Neuronal stem cell (in vitro differentiated cells): ENCODE measurements around the gene PRKCB.

Experiments used
- DNase-seq: peaks from one replicate; pipeline ENCODE4 v3.0.0-alpha.2; 2013; ENCODE audit warnings: low spot score
- H2AFZ ChIP-seq: one replicate; pipeline ENCODE4 v1.6.1; 2013; ENCODE audit warnings: mild to moderate bottlenecking, low read length, inconsistent platforms
- H2AK5ac ChIP-seq: 2 replicates; pipeline ENCODE4 v1.6.1; 2013; ENCODE audit warnings: low read depth, mild to moderate bottlenecking, inconsistent platforms, low read length, moderate library complexity, mixed read lengths
- H2BK120ac ChIP-seq: 2 replicates; pipeline ENCODE4 v1.6.1; 2013; ENCODE audit warnings: low read depth, mild to moderate bottlenecking, inconsistent platforms, low read length, moderate library complexity, mixed read lengths
- H2BK12ac ChIP-seq: one replicate; pipeline ENCODE4 v1.6.1; 2013; ENCODE audit warnings: low read length, inconsistent platforms
- H2BK15ac ChIP-seq: 2 replicates; pipeline ENCODE4 v1.6.1; 2013; ENCODE audit warnings: mild to moderate bottlenecking, low read length, inconsistent platforms, mixed read lengths
- H2BK5ac ChIP-seq: one replicate; pipeline ENCODE4 v1.6.1; 2013; ENCODE audit warnings: inconsistent platforms, mild to moderate bottlenecking, low read length, moderate library complexity
- H3K14ac ChIP-seq: one replicate; pipeline ENCODE4 v1.6.1; 2013; ENCODE audit warnings: low read length, inconsistent platforms
- H3K18ac ChIP-seq: 2 replicates; pipeline ENCODE4 v1.6.1; 2013; ENCODE audit warnings: low read length, inconsistent platforms
- H3K23ac ChIP-seq: 2 replicates; pipeline ENCODE4 v1.6.1; 2013; ENCODE audit warnings: low read depth, mild to moderate bottlenecking, mixed read lengths, low read length, inconsistent platforms; ENCODE audit not compliant: poor library complexity
- H3K27ac ChIP-seq: replicated peaks from 3 replicates; pipeline ENCODE4 v1.5.1; 2013; ENCODE audit warnings: low read length, inconsistent platforms
- H3K27me3 ChIP-seq, 3 experiments: 2 replicates each; pipeline ENCODE4 v1.6.1; 2013; ENCODE audit warnings: low read length in 3 of 3, mild to moderate bottlenecking in 2 of 3, inconsistent platforms in 1 of 3, low read depth in 1 of 3, mixed read lengths in 1 of 3, moderate library complexity in 1 of 3; ENCODE audit not compliant: control insufficient read depth in 3 of 3, insufficient read depth in 3 of 3
- H3K36me3 ChIP-seq, 2 donors: replicated peaks in 1 of 2; 2 replicates each; pipeline ENCODE4 v1.6.1; 2013; ENCODE audit warnings: low read length in 2 of 2; ENCODE audit not compliant: control insufficient read depth in 2 of 2, insufficient read depth in 2 of 2
- H3K4ac ChIP-seq: 2 replicates; pipeline ENCODE4 v1.6.1; 2013; ENCODE audit warnings: inconsistent platforms, mild to moderate bottlenecking, low read length, moderate library complexity
- H3K4me1 ChIP-seq, 2 donors: 1 replicate in 1 of 2; 2 replicates in 1 of 2; pipeline ENCODE4 v1.6.1; 2013; ENCODE audit warnings: low read length in 2 of 2, low read depth in 1 of 2; ENCODE audit not compliant: control insufficient read depth in 2 of 2, insufficient read depth in 1 of 2
- H3K4me2 ChIP-seq: one replicate; pipeline ENCODE4 v1.6.1; 2013; ENCODE audit warnings: mild to moderate bottlenecking, low read length, inconsistent platforms; ENCODE audit not compliant: insufficient read depth, poor library complexity, severe bottlenecking
- H3K4me3 ChIP-seq, 2 donors: 2 replicates each; pipeline ENCODE4 v1.5.1; 2013; ENCODE audit warnings: low read length in 2 of 2, mild to moderate bottlenecking in 2 of 2, inconsistent platforms in 1 of 2, moderate library complexity in 1 of 2
- H3K79me1 ChIP-seq: one replicate; pipeline ENCODE4 v1.6.1; 2013; ENCODE audit warnings: low read depth, mild to moderate bottlenecking, inconsistent platforms, low read length, moderate library complexity
- H3K9ac ChIP-seq: one replicate; pipeline ENCODE4 v1.6.1; 2013; ENCODE audit warnings: mild to moderate bottlenecking, low read depth, low read length, inconsistent platforms; ENCODE audit not compliant: poor library complexity
- H3K9me3 ChIP-seq, 2 donors: replicated peaks in 1 of 2; 2 replicates each; pipeline versions ENCODE3 to v1.6.1; 2013; ENCODE audit warnings: low read length in 2 of 2, mild to moderate bottlenecking in 2 of 2, inconsistent platforms in 1 of 2, low read depth in 1 of 2, mixed read lengths in 1 of 2, moderate library complexity in 1 of 2; ENCODE audit not compliant: control insufficient read depth in 2 of 2, insufficient read depth in 1 of 2
- H4K8ac ChIP-seq: one replicate; pipeline ENCODE4 v1.6.1; 2013; ENCODE audit warnings: low read depth, mild to moderate bottlenecking, inconsistent platforms, low read length, moderate library complexity
- H4K91ac ChIP-seq: one replicate; pipeline ENCODE4 v1.6.1; 2013; ENCODE audit warnings: low read length, low read depth, mild to moderate bottlenecking, inconsistent platforms; ENCODE audit not compliant: poor library complexity
- WGBS, 2 donors: extraction: QIAGEN DNeasy Blood & Tissue Kit; methylation state at CpG; one replicate each; pipeline ENCODE4 v1.1.7; 2013; ENCODE audit warnings: missing lambda C conversion rate in 2 of 2, mixed read lengths in 1 of 2; ENCODE audit not compliant: insufficient read length in 2 of 2, insufficient replicate concordance in 1 of 2; ENCODE audit errors: extremely low coverage in 2 of 2; 5-methylcytosine and 5-hydroxymethylcytosine counted together

The PRKCB gene

DNA sequence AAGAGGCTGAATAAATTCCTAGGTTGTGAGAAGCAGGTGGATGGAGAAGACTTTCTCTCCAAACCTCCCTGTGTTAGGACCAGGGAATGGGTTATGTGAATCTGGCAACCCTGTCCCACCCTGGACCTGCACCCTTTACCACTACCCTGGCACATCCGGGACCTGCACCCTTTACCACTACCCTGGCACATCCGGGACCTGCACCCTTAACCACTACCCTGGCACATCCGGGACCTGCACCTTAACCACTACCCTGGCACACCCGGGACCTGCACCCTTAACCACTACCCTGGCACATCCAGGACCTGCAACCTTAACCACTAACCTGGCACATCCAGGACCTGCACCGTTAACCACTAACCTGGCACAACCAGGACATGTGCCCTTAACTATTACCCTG lies 213.3 kb downstream of the PRKCB start:
- no peak overlapping the region for H2BK12ac ChIP-seq
- no peak overlapping the region for H3K18ac ChIP-seq
- H3K14ac ChIP-seq, result no peak overlapping the region
- no CpG with 5 or more reads among the region's 5 CpGs for WGBS, 2 donors
- H3K4me1 ChIP-seq, result peaks cover 0 to 12% of the 10 kb centered on the region in 2 donors
- no peak overlapping the region for H3K27ac ChIP-seq
- H2BK120ac ChIP-seq, result no peak overlapping the region
- H3K79me1 ChIP-seq, result no peaks in the 10 kb centered on the region
- H3K36me3 ChIP-seq, result no peaks in the 10 kb centered on the region
- H3K4me3 ChIP-seq, result no peak overlapping the region
- H4K91ac ChIP-seq, result no peak overlapping the region
- no peaks in the 10 kb centered on the region for H3K27me3 ChIP-seq
- H2AFZ ChIP-seq, result no peak overlapping the region
- H3K9me3 ChIP-seq, result no peaks in the 10 kb centered on the region
- H2BK15ac ChIP-seq, result no peak overlapping the region
- no peak overlapping the region for H3K23ac ChIP-seq
- H2BK5ac ChIP-seq, result no peak overlapping the region
- H4K8ac ChIP-seq, result no peak overlapping the region
- no peak overlapping the region for H2AK5ac ChIP-seq
- no peak for DNase-seq
- no peak overlapping the region for H3K4ac ChIP-seq
- H3K9ac ChIP-seq, result no peak overlapping the region
- no peak overlapping the region for H3K4me2 ChIP-seq

DNA sequence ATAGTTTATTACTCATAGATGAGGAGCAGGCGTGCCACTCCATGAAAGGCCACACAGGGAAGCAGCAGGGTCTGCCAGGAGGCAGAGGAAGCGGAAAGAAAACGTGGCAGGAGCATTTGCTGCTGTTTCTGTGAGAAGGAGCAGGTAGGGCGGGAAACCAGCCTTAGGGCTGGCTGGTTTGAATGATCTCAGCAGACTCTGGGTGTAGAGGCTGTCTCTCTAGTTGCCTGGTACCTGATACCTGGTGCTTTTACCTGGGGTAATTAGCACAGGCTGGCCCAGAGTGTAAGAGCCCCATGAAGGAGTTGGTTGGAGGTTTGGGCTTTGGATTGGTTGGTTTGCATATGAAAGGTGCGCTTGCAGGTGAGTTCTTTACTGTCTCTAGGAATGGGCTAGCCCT lies 215.3 kb downstream of the PRKCB start:
- Histone ChIP-seq H3K9ac (no peak overlapping the region), H3K4me1 (peaks cover 9 to 23% of the 10 kb centered on the region in 2 donors), H3K79me1 (no peaks in the 10 kb centered on the region), H3K27ac (no peak overlapping the region), H3K4ac (no peak overlapping the region), H2BK120ac (no peak overlapping the region), H2BK15ac (no peak overlapping the region), H3K4me2 (no peak overlapping the region), H2BK5ac (no peak overlapping the region), H3K36me3 (no peaks in the 10 kb centered on the region), H3K18ac (no peak overlapping the region), H4K91ac (no peak overlapping the region), H3K9me3 (no peaks in the 10 kb centered on the region), H3K4me3 (no peak overlapping the region), H3K27me3 (no peaks in the 10 kb centered on the region), H3K14ac (no peak overlapping the region), H2AK5ac (no peak overlapping the region), H4K8ac (no peak overlapping the region), H2AFZ (peak overlapping the region; percentile 24), H3K23ac (no peak overlapping the region), H2BK12ac (no peak overlapping the region)
- WGBS, 2 donors, result no CpG with 5 or more reads among the region's 5 CpGs
- no peak for DNase-seq

GRCh38 chr16:24052329-24053098 lies 216.7 kb downstream of the PRKCB start:
- Histone ChIP-seq H3K4me1 (peaks cover 9 to 20% of the 10 kb centered on the region in 2 donors), H3K9me3 (peaks cover 0 to 2% of the 10 kb centered on the region in 2 donors), H2AFZ (peak overlapping the region; percentile 46), H3K36me3 (no peaks in the 10 kb centered on the region), H2BK12ac (no peak overlapping the region), H3K4me2 (no peak overlapping the region), H3K9ac (no peak overlapping the region), H2AK5ac (no peak overlapping the region), H3K27ac (no peak overlapping the region), H2BK5ac (no peak overlapping the region), H3K23ac (no peak overlapping the region), H2BK120ac (no peak overlapping the region), H3K4ac (no peak overlapping the region), H2BK15ac (no peak overlapping the region), H3K79me1 (no peaks in the 10 kb centered on the region), H4K8ac (no peak overlapping the region), H3K27me3 (no peaks in the 10 kb centered on the region), H4K91ac (no peak overlapping the region), H3K18ac (no peak overlapping the region), H3K14ac (no peak overlapping the region), H3K4me3 (no peak overlapping the region)
- DNase-seq, result no peak
- WGBS, 2 donors, result no CpG with 5 or more reads among the region's 9 CpGs

DNA sequence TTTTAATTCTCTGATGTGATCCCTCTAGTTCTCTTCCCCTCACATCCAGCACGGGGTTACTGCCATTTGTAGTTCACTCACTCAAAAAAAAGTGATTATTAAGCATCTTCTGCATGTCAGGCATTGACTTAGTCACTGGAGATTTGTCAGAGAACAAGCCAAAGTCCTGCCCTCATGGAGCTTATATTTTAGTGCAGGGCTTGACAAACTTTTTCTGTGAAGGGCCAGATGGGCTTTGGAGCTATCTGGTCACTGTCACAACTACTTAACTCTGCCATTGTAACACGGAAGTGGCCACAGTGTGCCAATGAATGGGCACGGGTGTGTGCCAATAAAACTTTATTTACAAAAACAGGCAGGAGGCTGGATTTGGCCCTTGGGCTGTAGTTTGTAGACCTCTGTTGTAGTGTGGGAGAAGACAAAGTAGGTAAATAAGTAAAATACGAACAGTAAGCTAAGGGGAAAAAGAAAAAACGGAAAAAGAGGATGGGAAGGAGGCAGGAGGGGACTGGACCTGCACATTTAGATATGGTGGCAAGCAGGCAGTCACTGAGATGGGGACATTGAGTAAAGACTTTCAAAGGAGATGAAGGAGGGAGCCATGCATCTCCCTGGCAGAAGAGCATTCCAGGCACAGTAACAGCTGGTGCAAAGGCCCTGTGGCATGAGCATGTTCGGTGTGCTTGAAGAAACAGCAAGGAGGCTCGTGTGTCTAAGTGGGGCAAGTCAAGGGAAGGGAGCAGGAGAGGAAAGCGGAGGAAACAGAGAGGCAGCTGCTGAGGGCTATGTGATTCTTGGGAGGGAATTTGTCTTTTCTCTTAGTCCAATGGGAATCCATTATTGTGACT lies 217.5 kb downstream of the PRKCB start:
- Histone ChIP-seq H3K9ac (no peak overlapping the region), H2AK5ac (no peak overlapping the region), H3K27me3 (no peaks in the 10 kb centered on the region), H2BK15ac (no peak overlapping the region), H2BK5ac (no peak overlapping the region), H3K79me1 (no peaks in the 10 kb centered on the region), H2AFZ (no peak overlapping the region), H4K8ac (no peak overlapping the region), H3K4ac (no peak overlapping the region), H3K4me2 (no peak overlapping the region), H4K91ac (no peak overlapping the region), H3K4me1 (peaks cover 9 to 20% of the 10 kb centered on the region in 2 donors), H3K14ac (no peak overlapping the region), H3K27ac (no peak overlapping the region), H3K18ac (no peak overlapping the region), H2BK120ac (no peak overlapping the region), H3K36me3 (no peaks in the 10 kb centered on the region), H3K4me3 (no peak overlapping the region), H3K9me3 (peaks cover 0 to 2% of the 10 kb centered on the region in 2 donors), H3K23ac (no peak overlapping the region), H2BK12ac (no peak overlapping the region)
- WGBS, 2 donors, result no CpG with 5 or more reads among the region's 8 CpGs
- no peak for DNase-seq
